ENCODE results near the gene FAM222A. TPM values are rescaled to one million over a fixed set of nuclear protein-coding genes. Genes with fewer than 3 reads are reported as not detected.

FAM222A gene
- total RNA-seq, 1 experiment from 2014 or later = 1.6 TPM

- no peaks in the 10 kb centered on the region for H3K4me1 Mint-ChIP-seq
- TF ChIP-seq ZNF671 (CRISPR knock-in tag; IDR thresholded peaks at IDR 0.05) = no peak
- no peak for TF ChIP-seq ESRRA (CRISPR knock-in tag; IDR thresholded peaks at IDR 0.05; ENCODE audit: borderline replicate concordance)
- no peak for TF ChIP-seq ZBTB43 (CRISPR knock-in tag; IDR thresholded peaks at IDR 0.05)
- TF ChIP-seq ERG (CRISPR knock-in tag; IDR thresholded peaks at IDR 0.05) = no peak
- no peak for TF ChIP-seq ARID4B (CRISPR knock-in tag; IDR thresholded peaks at IDR 0.05; ENCODE audit: borderline replicate concordance)
- ChIA-PET POLR2A (no interaction called here), CTCF (interaction anchor here (1.8 to 4.0 kb wide), 3 partner anchors 9 to 48 kb away, joined by 5 to 19 read pairs (median 5); no protein-coding TSS in a partner anchor)
- DNase-seq (ENCODE audit: low spot score) = no peak
- no peak for ATAC-seq
- H3K27ac Mint-ChIP-seq = no peak overlapping the region
- H3K27me3 Mint-ChIP-seq (ENCODE audit: low read depth) = no peaks in the 10 kb centered on the region; the same call in 1 of the 2 replicates
- no peaks in the 10 kb centered on the region for H3K9me3 Mint-ChIP-seq
- no peaks in the 10 kb centered on the region for H3K36me3 Mint-ChIP-seq
- no peak overlapping the region for H3K4me3 Mint-ChIP-seq
Measured at GRCh38 chr12:109727039-109727723, 13.6 kb downstream of the FAM222A start.

- Mint-ChIP-seq H3K4me1 (no peaks in the 10 kb centered on the region), H3K9me3 (no peaks in the 10 kb centered on the region), H3K27ac (no peak overlapping the region), H3K27me3 (ENCODE audit: low read depth) (no peaks in the 10 kb centered on the region; the same call in 1 of the 2 replicates), H3K36me3 (no peaks in the 10 kb centered on the region), H3K4me3 (no peak overlapping the region)
- DNase-seq (ENCODE audit: low spot score) = no peak
- CTCF ChIA-PET = interaction anchor here (0.6 to 4.0 kb wide), 5 partner anchors 8 to 126 kb away, joined by 3 to 19 read pairs (median 5); no protein-coding TSS in a partner anchor
- POLR2A ChIA-PET = no interaction called here
- TF ChIP-seq OVOL2 (CRISPR knock-in tag; IDR thresholded peaks at IDR 0.05; ENCODE audit: borderline replicate concordance) (no peak), TCF7 (CRISPR knock-in tag; IDR thresholded peaks at IDR 0.05; ENCODE audit: low read depth) (no peak), ZBTB21 (CRISPR knock-in tag; IDR thresholded peaks at IDR 0.05; ENCODE audit: borderline replicate concordance) (no peak), ETV6 (CRISPR knock-in tag; IDR thresholded peaks at IDR 0.05) (no peak), FOXP4 (CRISPR knock-in tag; IDR thresholded peaks at IDR 0.05) (no peak), SP1 (CRISPR knock-in tag; conservative IDR thresholded peaks at IDR 0.05) (no peak), ATF3 (CRISPR knock-in tag; conservative IDR thresholded peaks at IDR 0.05) (no peak), PREB (CRISPR knock-in tag; IDR thresholded peaks at IDR 0.05; ENCODE audit: borderline replicate concordance) (no peak), ZNF671 (CRISPR knock-in tag; IDR thresholded peaks at IDR 0.05) (no peak)
- no peak for ATAC-seq
Measured at GRCh38 chr12:109727746-109728726, 14.4 kb downstream of the FAM222A start.

Data from WTC11 (cell line).